OCI-M2 (cell line): ENCODE measurements around the gene RCN2.
"Not testable (repeated sequence)": the region's sequence is repeated elsewhere in the genome, so short reads cannot be mapped to it uniquely, and the experiment has no call there.

Experiments
- DNase-seq: peaks from one replicate; lab custom pipeline; 2025; ENCODE audit not compliant: unreplicated experiment; lab: John Stamatoyannopoulos, UW

Gene RCN2, protein sequence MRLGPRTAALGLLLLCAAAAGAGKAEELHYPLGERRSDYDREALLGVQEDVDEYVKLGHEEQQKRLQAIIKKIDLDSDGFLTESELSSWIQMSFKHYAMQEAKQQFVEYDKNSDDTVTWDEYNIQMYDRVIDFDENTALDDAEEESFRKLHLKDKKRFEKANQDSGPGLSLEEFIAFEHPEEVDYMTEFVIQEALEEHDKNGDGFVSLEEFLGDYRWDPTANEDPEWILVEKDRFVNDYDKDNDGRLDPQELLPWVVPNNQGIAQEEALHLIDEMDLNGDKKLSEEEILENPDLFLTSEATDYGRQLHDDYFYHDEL

GRCh38 chr15:76931397-76932134 is at the start of gene RCN2:
Gene RCN2, plus strand, starts transcription at chr15:76931749. Its CDS starts 93 bp downstream, at chr15:76931842.
- peak; percentile 37 for DNase-seq

GRCh38 chr15:76885212-76885611 is 46.3 kb upstream of the RCN2 start:
- no peak for DNase-seq

DNA sequence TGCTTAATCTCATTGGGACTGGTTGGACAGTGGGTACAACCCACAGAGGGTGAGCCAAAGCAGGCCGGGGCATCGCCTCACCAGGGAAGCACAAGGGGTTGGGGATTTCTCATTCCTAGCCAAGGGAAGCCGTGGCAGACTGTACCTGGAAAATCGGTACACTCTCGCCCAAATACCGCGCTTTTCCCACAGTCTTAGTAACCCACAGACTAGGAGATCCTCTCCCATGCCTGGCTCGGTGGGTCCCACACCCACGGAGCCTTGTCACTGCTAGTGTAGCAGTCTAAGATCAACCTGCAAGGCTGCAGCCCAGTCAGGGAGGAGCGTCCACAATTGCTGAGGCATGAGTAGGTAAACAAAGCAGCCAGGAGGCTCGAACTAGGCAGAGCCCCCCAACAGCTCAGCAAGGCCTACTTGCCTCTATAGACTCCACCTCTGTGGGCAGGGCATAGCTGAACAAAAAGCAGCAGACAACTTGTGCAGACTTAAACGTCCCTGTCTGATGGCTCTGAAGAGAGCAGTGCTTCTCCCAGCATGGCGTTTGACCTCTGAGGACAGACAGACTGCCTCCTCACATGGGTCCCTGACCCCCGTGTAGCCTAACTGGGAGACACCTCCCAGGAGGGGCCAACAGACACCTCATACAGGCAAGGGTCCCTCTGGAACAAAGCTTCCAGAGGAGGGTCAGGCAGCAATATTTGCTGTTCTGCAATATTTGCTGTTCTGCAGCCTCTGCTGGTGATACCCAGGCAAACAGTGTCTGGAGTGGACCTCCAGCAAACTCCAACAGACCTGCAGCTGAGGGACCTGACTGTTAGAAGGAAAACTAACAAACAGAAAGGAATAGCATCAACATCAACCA is 44.0 kb upstream of the RCN2 start:
- not testable (repeated sequence) for DNase-seq

GRCh38 chr15:76892836-76893235 is 38.7 kb upstream of the RCN2 start:
- DNase-seq = not testable (repeated sequence)

DNA sequence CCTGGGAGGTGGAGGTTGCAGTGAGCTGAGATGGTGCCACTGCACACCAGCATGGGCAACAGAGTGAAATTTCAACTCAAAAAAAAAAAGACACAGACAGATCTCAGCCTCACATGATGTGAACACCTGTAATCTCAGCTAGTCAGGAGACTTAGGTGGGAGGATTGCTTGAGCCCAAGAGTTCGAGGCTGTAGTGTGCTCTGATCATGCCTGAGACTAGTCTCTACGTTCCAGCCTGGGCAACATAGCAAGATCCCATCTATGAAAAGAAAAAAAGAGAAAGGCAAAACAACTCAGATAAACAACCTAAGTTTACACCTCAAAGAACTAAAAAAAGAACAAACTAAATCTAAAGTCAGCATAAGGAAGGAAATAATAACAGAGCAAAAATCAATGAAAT is 37.4 kb upstream of the RCN2 start:
- DNase-seq = no peak

DNA sequence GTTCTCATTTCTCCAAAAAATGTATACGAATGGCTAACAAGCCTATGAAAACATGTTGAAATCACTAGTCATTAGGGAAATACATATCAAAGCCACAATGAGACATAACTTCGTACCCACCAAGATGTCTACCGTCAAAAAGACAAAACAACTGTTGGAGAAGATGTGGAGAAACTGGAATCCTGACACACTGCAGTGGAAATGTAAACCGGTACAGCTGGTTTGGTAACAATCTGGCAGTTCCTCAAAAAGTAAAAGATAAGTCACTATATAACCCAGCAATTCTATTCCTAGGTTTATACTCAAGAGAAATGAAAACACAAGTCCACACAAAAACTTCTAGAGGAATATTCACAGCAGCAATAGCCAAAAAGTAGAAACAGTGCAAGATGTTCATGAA is 33.4 kb upstream of the RCN2 start:
- DNase-seq = no peak

GRCh38 chr15:76899176-76899930 is 32.2 kb upstream of the RCN2 start:
- DNase-seq = not testable (repeated sequence)

- DNase-seq = not testable (repeated sequence)
These were observed 31.6 kb upstream of the RCN2 start for GRCh38 chr15:76899931-76900310.

- no peak for DNase-seq
These were observed 29.6 kb upstream of the RCN2 start for GRCh38 chr15:76901965-76902364.

DNA sequence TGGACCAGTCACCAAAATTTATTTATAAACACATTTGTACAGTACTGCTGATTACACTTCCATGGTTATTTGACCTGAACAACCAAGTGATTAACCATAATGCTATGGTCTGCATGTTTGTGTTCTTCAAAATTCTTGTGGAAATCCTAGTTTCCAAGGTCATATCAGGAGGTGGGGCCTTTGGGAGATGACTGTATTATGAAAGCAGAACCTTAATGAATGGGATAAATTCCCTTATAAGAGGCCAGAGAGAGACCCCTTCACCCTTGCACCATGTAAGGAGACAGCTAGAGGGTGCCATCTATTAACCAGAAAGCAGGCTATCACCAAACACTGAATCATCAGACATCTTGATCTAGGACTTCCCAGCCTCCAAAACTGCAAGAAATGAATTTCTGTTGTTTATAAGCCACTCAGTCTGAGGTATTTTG is 28.3 kb upstream of the RCN2 start:
- no peak for DNase-seq

DNA sequence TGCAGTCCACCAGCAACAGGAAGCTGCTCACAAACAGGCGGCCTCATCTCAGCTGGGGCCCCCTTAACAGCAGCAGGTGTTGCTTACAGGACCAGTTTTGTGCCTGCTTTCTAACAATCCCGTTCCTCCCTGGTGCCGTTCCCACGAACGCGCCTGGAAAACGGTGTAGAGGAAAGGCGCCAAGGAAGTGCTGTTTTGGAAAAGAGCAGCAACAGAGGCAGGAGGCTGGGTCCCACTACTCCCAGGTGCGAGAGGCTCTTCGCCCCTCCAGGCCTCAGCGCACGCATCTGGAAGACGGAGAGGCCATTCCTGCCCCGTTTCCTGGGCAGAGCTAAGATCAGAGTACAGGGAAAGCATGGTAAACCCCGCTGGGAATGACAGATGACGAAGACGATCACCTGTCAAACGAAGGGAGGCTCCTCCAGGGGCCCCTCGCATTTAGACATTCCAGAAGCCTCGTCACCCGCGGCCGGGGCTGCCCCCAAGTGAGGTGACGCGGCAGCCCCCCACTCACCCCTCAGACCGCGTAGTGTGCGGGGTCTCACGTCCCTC is 27.0 kb upstream of the RCN2 start:
- no peak for DNase-seq

- no peak for DNase-seq
These were observed 26.3 kb upstream of the RCN2 start, which contains the start of gene SCAPER for GRCh38 chr15:76905013-76905839. Gene SCAPER, minus strand, starts transcription at chr15:76905340. Its CDS starts 21,523 bp downstream, at chr15:76883817.

DNA sequence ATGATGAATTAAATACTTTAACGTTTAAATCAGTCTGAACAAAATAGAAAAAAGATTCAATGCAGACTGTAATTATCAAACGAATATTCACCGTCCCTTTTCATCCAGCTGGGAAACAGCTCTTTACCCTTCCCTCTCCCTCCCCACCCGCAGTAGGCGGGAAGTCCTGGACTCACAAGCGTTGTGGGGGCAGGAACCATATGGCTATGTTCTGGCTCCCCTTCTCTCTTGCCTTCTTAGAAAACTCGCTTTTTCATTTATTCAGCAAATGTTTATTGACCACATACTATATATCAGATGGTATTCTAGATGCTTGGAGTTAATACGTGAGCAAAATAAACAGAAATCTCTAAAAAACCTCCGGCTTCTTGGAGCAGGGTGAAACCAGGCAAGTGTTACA is 25.7 kb upstream of the RCN2 start:
- no peak for DNase-seq

GRCh38 chr15:76912430-76912829 is 19.1 kb upstream of the RCN2 start:
- no peak for DNase-seq

DNA sequence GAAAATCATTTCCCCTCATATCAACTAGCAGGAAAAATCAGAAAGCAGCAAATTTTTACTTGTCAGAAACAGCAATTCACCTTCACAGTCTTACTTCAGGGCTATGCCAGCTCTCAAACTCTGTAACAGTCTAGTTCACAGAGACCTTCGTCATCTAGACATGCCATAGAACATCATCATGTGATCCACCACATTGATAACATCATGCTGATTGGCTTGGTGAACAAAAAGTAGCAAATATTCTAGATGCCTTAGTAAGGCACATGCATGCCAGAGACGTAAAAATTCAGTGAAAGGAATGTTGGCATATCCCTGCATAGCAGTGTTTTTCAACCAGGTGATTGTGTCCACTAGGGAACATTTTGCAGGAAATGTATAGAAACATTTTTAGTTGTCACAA is 17.8 kb upstream of the RCN2 start:
- no peak for DNase-seq

GRCh38 chr15:76916369-76916768 is 15.2 kb upstream of the RCN2 start:
- DNase-seq = no peak

DNA sequence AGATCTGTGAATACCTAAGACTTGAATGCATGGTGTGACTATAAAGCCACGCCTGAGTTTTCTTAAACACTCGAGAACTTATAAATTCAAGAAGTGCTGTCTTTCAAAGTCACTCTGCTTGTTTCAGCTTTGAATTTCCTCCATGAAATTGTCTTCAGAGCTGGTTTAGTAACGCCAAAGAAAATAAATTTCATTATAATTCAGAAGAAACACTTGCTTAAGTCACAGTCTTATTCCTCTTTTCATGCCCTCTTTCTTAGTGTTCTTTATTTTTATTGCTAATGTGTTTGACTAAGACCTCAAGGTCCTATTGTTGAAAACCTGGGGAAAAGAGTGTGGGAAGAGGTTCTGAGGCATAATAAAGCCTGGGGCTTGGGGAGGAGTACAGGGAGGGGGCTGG is 3.3 kb upstream of the RCN2 start:
- no peak for DNase-seq

GRCh38 chr15:76929011-76929760 is 2.4 kb upstream of the RCN2 start:
- DNase-seq = no peak
